Stimulated activated CD4-positive, alpha-beta T cell treated with anti-CD3 and anti-CD28 coated beads, Interleukin-1b, Interleukin-23, amount 100 ng/mL, for 4 hours (primary cell): Measurements from ENCODE around the gene SLC9B1.
"Not testable (repeated sequence)": the region's sequence is repeated elsewhere in the genome, so short reads cannot be mapped to it uniquely, and the experiment has no call there.

ENCODE experiments used
- DNase-seq, 2 donors: peaks; one replicate each; pipeline ENCODE4 v3.0.0-alpha.2; 2020; ENCODE audit warnings: low read depth in 2 of 2

Gene SLC9B1

DNA sequence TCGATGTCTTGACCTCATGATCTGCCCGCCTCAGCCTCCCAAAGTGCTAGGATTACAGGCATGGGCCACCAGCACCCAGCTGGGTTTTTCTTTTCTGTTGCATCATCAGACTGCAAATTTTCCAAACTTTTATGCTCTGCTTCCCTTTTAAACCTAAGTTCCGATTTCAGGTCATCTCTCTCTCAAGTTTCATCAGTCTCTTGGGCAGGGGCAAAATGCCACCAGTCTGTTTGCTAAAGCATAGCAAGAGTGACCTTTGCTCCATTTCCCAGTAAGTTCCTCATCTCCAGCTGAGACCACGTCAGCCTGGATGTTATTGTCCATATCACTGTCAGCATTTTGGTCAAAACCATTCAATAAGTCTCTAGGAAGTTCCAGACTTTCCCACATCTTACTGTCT is 141.2 kb downstream of the SLC9B1 start:
- not testable (repeated sequence) for DNase-seq

DNA sequence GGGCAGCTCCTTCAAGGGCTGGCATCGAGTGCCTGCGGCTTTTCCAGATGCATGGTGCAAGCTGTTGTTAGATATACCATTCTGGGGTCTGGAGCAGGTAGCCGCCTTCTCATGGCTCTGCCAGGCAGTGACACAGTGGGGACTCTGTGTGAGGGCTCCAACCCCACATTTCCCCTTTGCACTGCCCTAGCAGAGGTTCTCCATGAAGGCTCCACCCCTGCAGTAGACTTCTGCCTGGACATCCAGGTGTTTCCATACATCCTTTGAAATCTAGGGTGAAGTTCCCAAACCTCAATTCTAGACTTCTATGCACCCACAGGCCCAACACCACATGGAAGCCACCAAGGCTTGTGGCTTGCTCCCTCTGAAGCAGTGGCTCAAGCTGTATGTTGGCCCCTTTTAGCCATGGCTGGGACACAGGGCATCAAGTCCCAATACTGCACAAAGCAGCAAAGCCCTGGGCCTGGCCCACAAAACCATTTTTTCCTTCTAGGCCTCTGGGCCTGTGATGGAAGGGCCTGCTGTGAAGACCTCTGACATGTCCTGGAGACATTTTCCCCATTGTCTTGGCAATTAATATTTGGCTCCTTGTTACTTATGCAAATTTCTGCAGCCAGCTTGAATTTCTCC is 141.9 kb downstream of the SLC9B1 start:
- DNase-seq: not testable (repeated sequence)

DNA sequence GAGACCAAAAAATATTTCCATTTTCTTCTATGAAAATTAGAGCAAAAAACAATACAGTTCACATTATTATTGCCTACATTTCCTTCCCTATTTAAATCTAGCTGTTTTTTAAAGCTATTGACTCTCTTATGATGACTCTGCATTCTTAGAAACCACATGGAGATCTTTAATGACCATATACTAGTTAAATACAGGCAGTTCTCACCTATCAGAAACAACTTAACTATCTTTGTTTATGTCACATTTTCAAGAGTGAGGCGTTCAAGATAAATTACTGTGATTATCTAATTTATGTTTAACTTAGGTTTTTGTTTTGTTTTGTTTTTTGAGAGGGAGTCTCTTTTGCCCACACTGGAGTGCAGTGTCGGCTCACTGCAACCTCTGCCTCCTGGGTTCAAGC is 147.7 kb downstream of the SLC9B1 start:
- DNase-seq: no peak

DNA sequence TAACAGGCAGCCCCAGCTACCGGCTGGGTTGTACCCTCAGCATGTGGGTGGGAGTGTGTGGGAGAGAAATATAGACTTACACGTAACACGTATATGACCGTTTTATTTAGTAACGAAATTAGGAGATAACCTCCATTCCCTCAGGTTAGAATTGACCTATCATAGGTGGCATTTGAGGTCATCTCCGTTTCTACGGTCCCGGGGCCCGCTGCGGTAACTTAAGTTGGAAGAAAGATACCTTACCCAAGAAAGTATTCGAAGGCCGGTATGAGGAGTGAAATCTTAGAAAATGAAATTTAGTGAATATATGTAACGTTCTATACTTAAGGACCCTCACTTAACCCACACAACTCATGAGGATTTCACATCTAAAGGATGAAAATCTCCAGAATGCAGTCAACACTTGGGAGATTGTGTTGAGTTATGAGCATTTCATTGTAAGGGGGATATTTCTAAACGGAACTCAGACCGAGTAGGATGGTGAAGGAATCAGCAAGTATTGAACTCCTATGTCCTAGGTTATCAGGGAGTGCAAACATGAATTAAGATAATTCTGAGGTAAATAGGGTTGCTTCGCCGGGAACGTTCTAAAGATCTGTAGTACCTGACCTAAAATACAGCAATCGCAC is 149.8 kb downstream of the SLC9B1 start:
- peak in 1 of 2 donors; percentile 61 for DNase-seq

DNA sequence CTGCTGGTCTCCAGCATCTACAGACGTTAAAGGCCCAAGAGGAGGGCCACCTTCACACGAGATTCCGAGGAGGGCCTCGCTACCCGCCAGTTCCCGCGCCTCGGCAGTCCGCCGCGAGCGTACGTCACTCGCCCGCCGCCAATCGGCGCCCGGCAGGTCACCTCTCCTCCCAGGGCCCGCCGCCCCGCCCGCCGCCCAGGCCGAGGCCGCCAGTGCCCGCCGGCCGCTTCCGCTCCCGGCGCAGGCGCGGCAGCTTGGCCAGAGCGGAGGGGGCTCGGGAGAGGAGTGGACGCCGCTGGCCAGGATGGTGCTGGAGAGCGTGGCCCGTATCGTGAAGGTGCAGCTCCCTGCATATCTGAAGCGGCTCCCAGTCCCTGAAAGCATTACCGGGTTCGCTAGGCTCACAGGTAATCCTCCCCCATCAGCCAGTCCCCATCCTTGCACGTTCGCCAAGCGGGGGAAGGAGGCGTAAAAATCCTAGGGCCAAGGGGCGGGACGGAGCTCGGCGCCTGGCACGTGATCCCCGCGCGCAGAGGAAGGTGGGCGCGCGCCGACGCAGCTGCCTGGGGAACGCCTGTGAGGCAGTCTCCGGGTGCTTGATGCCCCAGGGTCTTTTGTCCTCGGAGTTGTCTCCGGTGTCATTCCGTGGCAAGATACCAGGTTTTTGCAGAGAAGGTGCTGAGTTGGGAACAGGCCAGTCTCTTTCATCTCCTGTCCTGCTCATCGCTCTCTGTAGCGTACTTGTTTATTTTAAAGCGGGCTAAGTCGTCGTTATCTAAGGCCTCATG is 150.5 kb downstream of the SLC9B1 start, which contains the start of gene CISD2:
CISD2 (plus strand) TSS at position 212 of the 788 bp plus-strand sequence; CDS start at position 305, 93 bp downstream.
- peak; percentile 80 to 83 for DNase-seq

DNA sequence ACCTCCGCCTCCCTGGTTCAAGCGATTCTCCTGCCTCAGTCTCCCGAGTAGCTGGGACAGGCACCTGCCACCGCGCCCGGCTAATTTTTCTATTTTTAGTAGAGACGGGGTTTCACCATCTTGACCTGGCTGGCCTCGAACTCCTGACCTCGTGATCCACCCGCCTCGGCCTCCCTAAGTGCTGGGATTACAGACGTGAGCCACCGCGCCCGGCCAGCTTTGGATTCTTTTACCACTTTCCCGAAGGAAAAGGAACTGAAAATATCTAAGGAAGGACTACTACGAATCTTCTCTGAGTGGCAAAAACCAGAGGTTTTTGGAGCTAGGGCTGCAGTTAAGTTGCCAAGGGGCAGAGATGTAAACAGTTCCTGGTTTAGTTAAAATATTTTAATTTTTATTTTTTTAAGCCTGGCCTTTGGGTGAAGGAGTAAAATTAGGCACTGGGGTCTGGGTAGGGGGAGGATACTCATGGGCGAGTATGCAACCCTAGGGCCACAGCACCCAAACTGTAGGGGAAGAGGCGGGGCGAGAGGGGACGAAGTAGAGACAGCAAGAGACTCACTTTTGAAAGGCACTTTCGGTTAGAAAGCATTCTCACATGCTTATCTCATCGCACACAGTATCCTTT is 151.2 kb downstream of the SLC9B1 start:
- DNase-seq: peak in 1 of 2 donors; percentile 23

DNA sequence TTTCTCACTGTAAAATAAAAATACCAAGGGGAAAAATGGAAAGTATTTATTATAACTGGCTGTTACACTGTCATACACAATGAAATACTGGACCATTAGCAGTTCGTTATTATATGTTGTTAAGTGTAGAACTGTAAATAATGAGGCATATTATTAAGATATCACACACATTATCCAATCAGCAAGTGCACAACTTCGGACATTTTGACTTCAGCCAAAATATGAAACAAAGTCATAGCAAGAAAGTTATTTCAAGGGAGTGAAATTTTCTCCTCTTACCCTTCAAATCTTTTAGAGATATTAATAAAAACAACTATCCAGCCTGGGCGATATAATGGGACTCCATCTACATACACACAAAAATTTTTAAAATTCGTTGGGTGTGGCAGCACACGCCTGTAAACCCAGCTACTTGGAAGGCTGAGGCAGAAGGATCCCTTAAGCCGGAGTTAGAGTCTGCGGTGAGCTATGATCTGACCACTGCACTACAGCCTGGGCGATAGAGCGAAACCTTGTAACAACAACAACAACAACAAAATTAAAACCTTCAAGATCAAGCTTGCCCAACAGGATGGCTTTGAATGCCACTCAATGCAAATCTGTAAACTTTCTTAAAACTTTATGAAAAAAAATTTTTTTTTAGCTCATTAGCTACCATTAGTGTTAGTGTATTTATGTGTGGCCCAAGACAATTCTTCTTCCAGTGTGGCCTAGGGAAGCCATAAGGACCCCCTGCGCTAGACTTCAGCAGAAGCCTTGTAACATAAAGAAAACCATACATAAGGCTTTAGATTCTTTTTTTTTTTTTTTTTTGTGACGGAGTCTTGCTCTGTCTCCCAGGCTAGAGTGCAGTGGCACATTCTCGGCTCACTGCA is 152.0 kb downstream of the SLC9B1 start:
- DNase-seq: no peak

DNA sequence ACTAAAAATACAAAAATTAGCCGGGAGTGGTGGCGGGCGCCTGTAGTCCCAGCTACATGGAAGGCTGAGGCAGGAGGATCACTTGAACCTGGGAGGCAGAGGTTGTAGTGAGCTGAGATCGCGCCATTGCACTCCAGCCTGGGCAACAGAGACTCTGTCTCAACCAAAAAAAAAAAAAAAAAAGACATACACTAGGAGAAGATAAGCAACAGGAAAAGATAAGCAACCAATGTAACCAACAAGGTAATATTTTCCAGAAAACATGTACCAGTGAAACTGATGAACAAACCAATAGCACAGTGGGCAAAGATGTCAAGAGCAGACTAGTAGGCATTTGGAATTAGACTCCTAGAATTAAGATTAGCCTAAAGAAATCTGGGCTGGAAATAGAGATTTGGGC is 154.2 kb downstream of the SLC9B1 start:
- not testable (repeated sequence) for DNase-seq

DNA sequence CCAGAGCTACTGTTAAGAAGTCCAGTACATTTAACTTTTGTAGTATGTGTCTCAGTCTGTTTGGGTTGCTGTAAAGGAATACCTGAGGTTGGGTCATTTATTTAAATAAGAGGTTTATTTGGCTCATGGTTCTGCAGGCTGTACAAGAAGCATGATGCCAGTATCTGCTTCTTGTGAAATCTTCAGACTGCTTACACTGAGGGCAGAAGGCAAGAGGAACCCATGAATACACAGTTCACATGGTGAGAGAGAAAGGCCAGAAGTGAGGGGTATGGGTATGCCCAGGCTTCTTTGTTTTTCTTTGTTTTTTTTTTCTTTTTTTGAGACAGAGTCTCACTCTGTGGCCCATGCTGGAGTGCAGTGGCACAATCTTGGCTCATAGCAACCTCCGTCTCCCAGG is 156.8 kb downstream of the SLC9B1 start:
- no peak for DNase-seq

DNA sequence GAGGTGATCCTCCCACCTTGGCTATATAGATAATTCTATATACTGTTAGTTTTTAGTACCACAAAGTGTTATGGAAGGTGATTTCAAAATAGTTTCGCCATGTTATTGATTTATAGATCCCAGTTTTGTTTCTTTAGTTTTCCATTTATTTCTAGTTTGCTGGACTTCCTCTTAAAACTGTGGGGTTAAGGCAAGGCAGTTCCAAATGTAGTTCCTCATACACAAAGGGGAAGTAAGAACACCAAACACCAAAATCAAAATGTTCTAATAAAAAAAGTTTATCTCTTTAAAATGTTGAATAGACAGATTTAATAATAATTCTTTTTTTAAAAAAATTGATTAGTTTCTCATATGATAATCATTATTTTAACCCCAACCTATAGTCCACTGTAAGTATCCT is 157.5 kb downstream of the SLC9B1 start:
- no peak for DNase-seq

DNA sequence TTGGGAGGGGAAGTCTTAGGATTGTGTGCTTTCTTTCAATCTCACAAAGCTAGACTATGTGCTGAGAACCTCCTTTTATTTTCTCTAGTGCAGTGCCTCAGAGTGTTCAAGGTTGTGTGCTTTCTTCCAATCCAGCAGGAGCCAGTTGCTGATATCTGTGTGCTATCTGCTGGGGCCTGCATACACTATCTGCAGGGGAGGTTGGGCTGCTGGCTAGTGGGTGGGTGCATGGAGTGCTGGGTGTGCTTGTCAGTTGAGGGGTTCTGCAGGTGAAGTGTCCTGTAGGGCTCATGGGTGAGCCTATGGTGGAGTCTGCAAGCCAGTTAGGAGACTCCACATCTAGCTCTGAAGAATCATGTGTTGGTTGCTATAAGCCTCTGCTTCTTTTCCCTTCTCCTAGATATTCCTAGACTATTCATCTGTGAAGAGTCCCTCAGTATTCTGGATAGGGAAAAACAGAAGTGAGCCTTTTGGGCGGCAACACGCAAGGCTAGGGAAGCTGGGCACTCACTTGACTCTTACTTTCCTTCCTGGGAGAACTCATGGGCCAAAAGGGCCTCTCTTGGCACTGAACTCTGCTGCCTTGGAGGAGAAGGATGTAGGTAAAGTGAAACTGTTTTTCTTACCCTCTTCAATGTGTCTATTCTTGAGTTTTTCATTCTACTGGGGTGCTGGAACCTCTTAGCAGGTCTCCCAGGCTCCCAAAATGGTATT is 158.7 kb downstream of the SLC9B1 start:
- no peak for DNase-seq

DNA sequence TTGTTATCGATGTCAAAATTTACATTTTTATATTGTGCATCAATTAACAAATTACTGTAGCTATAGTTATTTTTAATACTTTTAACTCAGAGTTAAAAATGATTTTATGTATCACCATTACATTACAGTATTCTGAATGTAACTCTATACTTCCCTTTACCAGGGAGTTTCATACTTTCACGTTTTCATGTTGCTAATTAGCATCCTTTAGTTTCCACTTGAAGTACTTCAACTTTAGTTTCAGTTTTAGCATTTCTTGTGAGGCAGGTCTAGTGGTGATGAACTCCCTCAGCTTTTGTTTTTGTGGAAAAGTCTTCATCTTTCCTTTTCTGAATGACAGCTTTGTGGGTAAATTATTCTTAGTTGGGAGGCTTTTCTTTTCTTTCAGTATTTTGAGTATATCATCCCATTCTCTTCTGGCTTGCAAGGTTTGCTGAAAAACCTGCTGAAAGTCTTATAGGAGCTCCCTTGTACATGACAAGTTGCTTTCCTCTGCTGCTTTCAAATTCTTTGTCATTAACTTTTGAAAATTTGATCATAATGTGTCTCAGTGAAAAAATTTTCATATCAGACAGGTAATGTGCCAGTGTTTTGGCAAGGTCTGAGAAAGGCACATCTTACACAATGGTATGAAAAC is 160.6 kb downstream of the SLC9B1 start:
- no peak for DNase-seq
